HG03060 (cell line): Measurements from ENCODE around the gene CELF2.
A peak's percentile ranks its signal among the peaks of the same experiment; 100 is the strongest.

Experiments used
- ATAC-seq: cut with Tn5 transposase; IDR thresholded peaks from one replicate; pipeline ENCODE4 v1.9.1; 2021; ENCODE audit warnings: low read depth, moderate number of reproducible peaks; ENCODE audit not compliant: unreplicated experiment

Gene CELF2

GRCh38 chr10:11091517-11092102 is 73.9 kb downstream of the CELF2 start:
- ATAC-seq = no peak

GRCh38 chr10:11093771-11094736 is 76.4 kb downstream of the CELF2 start:
- no peak for ATAC-seq

DNA sequence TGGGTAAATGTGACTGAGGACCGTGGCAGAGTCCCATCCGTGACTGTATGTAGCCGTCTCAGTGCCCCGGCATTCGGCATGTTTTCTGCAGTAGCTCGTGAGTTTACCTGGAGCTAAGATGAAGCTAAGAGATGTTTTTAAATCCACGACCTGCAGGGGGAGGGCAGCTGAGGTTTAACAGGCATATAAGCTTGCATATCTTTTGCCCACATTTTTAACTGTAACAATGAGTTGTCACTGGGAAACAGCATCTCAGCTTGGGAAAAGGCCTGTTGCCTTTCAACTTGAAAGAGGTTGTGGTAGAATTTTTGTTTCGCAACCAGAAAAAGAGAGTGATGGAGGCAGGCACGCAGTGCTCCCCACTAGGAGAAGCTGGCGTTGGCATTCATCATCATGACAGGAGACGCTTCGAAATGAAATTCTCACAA is 77.7 kb downstream of the CELF2 start:
- no peak for ATAC-seq

- ATAC-seq = no peak
Measured at GRCh38 chr10:11096422-11096821, 78.8 kb downstream of the CELF2 start.

GRCh38 chr10:11097686-11098085 is 80.0 kb downstream of the CELF2 start:
- ATAC-seq = peak; percentile 64

DNA sequence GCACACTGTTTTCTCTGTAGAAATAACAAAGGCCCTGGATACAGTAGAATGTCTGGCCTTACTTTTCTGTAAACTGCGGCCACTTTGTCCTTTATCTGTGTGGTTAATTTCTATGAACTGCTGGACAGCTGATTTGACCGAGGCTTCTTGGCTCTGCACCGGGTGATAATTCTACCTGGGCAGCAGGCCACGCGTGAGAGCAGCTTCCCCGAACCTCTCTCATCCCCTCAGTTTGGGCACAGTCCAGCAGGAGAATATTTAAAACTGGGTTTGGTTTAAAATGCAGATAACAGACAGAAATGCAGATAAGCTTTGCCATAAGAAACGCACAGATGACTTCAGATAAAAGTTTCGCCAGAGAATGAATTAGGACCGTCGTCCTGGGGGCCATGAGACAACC is 81.0 kb downstream of the CELF2 start:
- no peak for ATAC-seq

DNA sequence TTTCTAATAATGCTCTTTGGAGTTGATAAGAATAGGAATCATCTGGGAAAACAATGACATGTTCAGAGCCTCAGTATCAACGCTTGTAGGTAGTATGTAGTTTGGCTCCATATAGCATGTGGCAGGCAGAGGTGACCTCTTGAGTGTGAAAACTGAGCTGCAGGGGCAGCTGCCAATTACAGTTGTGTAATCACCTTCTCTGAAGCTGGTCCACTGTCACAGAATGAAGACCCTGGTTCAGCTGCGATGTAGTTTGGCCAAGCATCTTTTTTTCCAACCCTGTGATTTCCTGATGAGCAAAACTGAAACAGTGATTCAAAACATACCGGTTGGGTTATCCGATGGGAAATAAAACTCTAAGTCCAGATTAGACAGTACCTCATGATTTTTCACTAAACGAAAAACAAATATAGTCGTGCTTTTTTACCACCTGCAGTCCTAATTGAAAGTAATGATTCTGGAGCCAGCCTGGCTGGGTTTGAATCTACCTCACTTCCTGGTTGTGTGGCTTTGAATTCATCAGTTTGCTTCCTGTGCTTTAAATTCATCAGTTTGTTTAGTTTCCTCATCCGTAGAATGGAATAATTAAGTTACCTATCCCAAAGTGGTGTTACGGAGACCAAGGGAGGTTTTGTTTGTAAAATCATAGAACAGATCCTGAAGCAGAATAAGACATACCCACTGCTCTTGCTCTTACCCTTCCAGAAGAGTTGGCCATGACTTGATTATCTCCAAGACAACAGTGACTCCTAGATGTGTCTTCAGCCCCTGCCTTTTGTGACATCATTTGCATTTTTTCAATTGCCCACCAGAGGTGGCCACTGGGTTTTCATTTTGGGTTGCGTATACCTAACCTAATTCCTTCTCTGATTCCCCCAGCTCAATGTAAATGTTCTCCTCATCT is 87.4 kb downstream of the CELF2 start:
- ATAC-seq = no peak

DNA sequence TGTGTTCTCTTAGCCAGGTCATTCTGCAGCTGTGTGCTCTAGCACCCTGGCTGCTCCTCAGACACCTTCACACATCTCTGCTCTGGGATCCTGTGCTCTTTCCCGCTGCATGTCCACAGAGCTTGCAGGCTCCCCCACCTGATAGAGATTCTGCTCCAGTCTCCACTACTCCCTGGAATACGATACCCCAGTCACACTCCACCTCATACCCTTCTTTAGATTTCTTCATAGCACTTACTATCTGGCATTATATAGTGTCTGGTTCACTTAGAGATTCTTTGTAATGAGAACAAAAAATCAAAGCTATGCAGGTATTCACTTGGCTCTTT is 88.0 kb downstream of the CELF2 start:
- no peak for ATAC-seq

- peak; percentile 56 for ATAC-seq
Measured at GRCh38 chr10:11106621-11107374, 89.1 kb downstream of the CELF2 start.

DNA sequence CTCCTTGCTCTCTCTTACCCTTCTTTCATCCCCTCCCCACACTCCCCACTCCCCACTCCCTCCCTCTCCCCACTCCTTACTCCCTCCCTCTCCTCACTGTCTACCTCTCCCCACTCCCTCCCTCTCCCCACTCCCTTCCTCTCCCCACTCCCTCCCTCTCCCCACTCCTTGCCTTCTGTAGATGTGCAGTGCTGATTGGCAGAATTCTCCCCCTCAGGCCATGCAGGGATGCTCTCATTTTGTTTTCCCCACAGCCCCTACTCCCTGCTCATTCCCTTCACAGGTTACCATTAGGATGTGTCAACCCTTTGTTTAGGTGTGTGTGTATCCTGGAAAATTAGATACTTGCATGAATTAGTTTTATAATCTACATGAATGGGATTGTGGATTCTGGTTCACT is 90.3 kb downstream of the CELF2 start:
- ATAC-seq = no peak

- ATAC-seq = no peak
Measured at GRCh38 chr10:11108356-11108755, 90.7 kb downstream of the CELF2 start.

GRCh38 chr10:11109590-11109989 is 91.9 kb downstream of the CELF2 start:
- ATAC-seq = no peak

GRCh38 chr10:11110539-11110938 is 92.9 kb downstream of the CELF2 start:
- ATAC-seq = no peak

DNA sequence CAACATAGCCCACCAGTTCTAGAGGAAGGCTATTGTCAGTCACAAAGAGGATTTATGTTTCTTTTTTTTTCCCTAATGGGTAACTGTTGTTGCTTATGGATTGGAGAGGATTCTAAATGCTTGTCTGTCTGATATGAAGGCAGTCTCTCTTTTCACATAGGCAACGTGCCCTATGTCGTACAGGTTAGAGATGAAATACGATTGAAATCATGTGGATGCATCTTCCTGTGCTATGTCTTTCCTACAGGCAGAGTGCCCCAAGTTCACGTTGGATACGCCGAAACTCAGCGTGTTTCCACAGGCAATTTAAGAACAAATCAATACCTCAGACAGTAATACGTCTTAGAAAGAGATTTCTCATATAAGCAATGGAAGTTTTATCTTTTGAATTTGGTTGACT is 93.8 kb downstream of the CELF2 start:
- ATAC-seq = no peak

- ATAC-seq = no peak
Measured at GRCh38 chr10:11112718-11113117, 95.0 kb downstream of the CELF2 start.

GRCh38 chr10:11113156-11113555 is 95.5 kb downstream of the CELF2 start:
- no peak for ATAC-seq

DNA sequence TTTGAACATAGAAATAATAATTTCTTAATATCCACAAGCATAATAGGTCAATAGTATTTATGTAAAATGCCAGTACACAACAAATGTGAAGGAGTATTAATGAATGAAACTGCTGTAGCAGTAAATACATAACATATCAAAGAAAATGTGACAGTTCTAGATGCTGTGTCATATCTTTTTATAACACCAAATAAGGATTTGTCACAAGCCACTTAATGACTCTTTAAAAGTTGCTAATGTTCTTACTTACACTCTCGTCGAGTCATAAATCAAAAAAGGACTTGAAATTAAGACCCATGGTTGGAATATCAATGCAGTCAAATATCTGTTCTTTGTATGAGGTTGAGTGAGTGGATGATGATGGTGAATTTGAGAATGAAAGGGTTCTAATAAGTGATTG is 96.6 kb downstream of the CELF2 start:
- no peak for ATAC-seq

DNA sequence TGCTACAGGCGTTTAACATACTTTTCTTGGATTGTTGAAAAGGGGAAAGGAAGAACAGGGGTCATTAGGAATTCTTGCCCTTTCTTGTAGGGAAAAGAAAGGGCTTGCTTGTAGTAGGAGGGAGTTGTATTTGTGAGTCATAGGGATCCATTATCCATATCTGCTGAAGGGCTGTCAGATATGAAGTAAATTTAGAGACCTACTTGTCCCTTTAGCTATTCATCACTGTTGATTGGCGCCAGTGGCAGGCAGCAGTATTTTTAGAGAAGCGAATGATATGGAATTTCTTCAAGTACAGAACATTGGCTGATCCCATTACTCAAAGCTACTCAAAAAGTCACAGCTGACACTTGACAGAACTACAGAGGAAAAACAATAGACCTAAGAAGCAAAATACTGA is 97.7 kb downstream of the CELF2 start:
- ATAC-seq = no peak

DNA sequence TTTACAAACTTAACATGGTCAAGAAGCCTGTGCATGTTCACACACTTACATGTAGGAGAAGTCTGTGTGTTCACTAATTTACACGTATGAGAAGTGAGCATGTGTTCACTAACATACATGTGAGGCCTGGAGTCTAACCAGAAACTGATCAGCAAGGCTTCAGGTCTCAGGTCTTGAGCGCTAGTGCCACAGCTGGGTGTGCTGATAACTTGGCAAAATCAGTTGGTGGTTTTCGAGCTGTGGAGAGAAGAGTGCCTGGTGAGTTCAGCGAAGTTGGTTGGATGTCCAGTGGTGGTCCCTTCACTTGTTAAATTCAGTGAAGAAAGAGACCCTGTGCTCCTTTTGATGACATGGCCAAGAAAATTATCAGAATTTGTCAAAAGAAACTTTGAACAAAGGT is 98.7 kb downstream of the CELF2 start:
- ATAC-seq = no peak

DNA sequence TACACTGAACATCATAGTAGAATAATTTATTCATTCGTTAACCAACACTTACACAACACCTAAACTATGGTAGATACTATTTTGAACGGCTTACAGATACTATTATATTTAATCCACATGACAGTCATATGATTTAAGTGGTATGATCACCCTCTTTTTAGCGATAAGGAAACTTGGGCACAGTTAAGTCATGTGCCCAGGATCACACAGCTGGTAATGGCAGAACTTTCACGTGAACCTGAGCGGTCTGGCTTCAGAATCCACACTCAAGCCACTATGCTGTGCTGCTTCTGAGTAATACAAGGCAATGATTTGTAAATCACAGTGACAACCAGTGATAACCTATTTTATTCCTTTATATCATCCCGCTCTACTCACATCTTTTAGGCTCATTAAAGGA is 99.1 kb downstream of the CELF2 start:
- ATAC-seq = no peak
